HCT116 (cell line): ENCODE measurements around the gene BSND.

Source experiments
- CTCF ChIP-seq, 3 experiments: fragments of 200-600 bp in 1 of 3; sonication (generic) in 1 of 3; IDR thresholded peaks in 2 of 3; conservative IDR thresholded peaks in 1 of 3; 2 replicates each; pipeline ENCODE4 v1.5.1; 2012 to 2017; ENCODE audit warnings: low read depth in 2 of 3, low read length in 2 of 3, antibody characterized with exemption in 1 of 3, borderline replicate concordance in 1 of 3, control low read depth in 1 of 3, mild to moderate bottlenecking in 1 of 3, mixed read lengths in 1 of 3, mixed run types in 1 of 3, moderate library complexity in 1 of 3; ENCODE audit not compliant: insufficient read depth in 1 of 3
- POLR2AphosphoS5 ChIP-seq: IDR thresholded peaks from 2 replicates; pipeline ENCODE4 v1.6.1; 2011; ENCODE audit warnings: mild to moderate bottlenecking, low read depth, low read length, moderate library complexity

DNA sequence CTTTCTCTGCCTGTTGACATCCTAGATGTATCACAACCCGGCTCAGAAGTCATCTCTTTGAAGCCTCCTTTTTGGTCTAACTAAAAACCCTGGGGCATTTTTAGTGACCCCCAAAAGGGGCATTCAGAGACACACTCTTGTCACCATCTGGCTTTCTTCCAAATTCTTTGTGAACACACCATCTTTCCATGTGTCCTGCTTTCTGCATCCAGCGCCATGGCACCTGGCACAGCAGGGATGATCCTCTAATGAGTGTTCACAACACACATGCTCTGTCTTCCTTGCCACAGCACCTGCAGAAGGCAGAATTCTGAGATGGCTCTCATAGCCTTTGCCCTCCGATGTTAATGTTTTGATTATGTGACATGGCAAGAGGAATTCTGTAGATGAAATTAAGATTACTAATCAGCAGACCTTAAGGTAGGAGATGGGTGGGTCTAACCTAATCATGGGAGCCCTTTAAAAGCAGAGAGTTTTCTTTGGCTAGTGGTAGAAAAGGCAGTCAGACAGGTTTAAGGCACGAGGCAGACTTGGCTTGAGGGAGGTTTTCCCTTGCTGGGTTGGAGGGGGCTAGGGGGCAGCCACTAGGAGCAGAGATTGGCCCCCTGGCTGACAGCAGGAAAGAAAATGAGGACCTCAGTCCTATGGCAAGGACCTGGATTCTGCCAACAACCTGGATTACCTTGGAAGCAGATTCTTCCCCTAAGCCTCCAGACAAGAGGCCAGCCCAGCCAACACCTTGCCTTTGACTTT lies 23.2 kb upstream of the BSND start:
- TF ChIP-seq CTCF (IDR thresholded peaks at IDR 0.05 in 2 of 3, conservative IDR thresholded peaks at IDR 0.05 in 1 of 3; ENCODE audit: borderline replicate concordance in 1 of 3, insufficient read depth in 1 of 3, low read depth in 2 of 3, low read length in 2 of 3) (no peak), POLR2AphosphoS5 (no peak)
